ENCODE measurements around the gene EXD3.

DNA sequence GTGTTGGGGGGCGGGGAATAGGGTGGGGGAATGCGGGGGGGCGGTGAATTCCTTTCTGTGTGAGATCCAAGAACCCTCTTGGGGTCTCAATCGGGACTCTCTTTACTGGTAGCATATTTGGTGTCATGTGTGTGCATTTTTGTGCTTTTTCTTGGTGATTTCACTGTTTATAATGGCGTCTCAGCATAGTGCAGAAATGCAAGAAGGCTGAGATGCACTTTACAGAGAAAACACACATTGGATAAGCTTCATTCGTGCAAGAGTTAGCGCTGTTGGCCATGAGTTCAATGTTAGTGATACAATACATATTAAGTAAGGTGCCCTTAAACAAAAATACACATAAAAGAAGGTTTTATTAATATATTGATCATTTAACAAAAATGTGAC lies 19.0 kb upstream of the EXD3 start:
- no peak for TF ChIP-seq POLR2A (IDR thresholded peaks at IDR 0.05)
- TF ChIP-seq, protein P1, sequence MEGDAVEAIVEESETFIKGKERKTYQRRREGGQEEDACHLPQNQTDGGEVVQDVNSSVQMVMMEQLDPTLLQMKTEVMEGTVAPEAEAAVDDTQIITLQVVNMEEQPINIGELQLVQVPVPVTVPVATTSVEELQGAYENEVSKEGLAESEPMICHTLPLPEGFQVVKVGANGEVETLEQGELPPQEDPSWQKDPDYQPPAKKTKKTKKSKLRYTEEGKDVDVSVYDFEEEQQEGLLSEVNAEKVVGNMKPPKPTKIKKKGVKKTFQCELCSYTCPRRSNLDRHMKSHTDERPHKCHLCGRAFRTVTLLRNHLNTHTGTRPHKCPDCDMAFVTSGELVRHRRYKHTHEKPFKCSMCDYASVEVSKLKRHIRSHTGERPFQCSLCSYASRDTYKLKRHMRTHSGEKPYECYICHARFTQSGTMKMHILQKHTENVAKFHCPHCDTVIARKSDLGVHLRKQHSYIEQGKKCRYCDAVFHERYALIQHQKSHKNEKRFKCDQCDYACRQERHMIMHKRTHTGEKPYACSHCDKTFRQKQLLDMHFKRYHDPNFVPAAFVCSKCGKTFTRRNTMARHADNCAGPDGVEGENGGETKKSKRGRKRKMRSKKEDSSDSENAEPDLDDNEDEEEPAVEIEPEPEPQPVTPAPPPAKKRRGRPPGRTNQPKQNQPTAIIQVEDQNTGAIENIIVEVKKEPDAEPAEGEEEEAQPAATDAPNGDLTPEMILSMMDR (IDR thresholded peaks at IDR 0.05) = no peak
